Testis (tissue), 3 donors: Measurements from ENCODE around the gene TBX6. TPM values are rescaled to one million over a fixed set of nuclear protein-coding genes. Genes with fewer than 3 reads are reported as not detected.

Experiments used
- DNase-seq: peaks from one replicate; pipeline ENCODE4 v3.0.0-alpha.2; 2019
- H3K27ac ChIP-seq, 2 donors: fragments of 200-600 bp; sonication (generic); one replicate each; pipeline ENCODE4 v1.5.1; 2019
- H3K27me3 ChIP-seq: fragments of 200-600 bp; sonication (generic); one replicate; pipeline ENCODE4 v1.5.1; 2019
- H3K36me3 ChIP-seq: fragments of 200-600 bp; sonication (generic); one replicate; pipeline ENCODE4 v1.5.1; 2017; ENCODE audit warnings: low read depth; ENCODE audit errors: missing control alignments
- H3K4me1 ChIP-seq: fragments of 200-600 bp; sonication (generic); one replicate; pipeline ENCODE4 v1.5.1; 2019
- H3K4me3 ChIP-seq, 2 donors: fragments of 200-600 bp; sonication (generic); one replicate each; pipeline ENCODE4 v1.5.1; 2017 to 2019
- H3K9me3 ChIP-seq: fragments of 200-600 bp; sonication (generic); one replicate; pipeline ENCODE4 v1.5.1; 2017
- CTCF ChIP-seq, 3 experiments: fragments of 450-650 bp in 2 of 3; fragments of 200-600 bp in 1 of 3; sonication (generic) in 1 of 3; IDR thresholded peaks; one replicate each; pipeline ENCODE4 v1.5.1; 2016 to 2019; ENCODE audit warnings: antibody characterized with exemption in 3 of 3, mild to moderate bottlenecking in 2 of 3, moderate library complexity in 1 of 3
- POLR2A ChIP-seq: fragments of 450-650 bp; IDR thresholded peaks from one replicate; pipeline ENCODE4 v1.6.1; 2017; ENCODE audit warnings: antibody characterized with exemption, mild to moderate bottlenecking, moderate library complexity
- WGBS, 2 donors: methylation state at CpG; one replicate each; pipeline ENCODE4 v1.1.5; 2018; 5-methylcytosine and 5-hydroxymethylcytosine counted together
- intact Hi-C: fragments of 100-400 bp; cut with DNase I; formaldehyde crosslinking; loops from one replicate; pipeline ENCODE4 v1.15.1; 2023; ENCODE audit warnings: low total_unique reads
- polyA plus RNA-seq: library from polyadenylated mRNA; stranded (reverse); fragments of 350-450 nt; fragmentation: Illumina TruSeq; extraction: RNeasy Lipid Tissue Mini Kit (QIAGEN cat#74804); gene quantifications from one replicate; pipeline ENCODE4 v1.2.3, GENCODE V29; 2014; ENCODE audit warnings: low read depth, low replicate concordance; ENCODE audit not compliant: insufficient read depth
- total RNA-seq, 2 donors: library from RNA; depleted of rRNA; stranded (reverse); fragments of >200 nt; gene quantifications; one replicate each; pipeline ENCODE4 v1.2.3, GENCODE V29; 2016

TBX6 gene
- total and polyA plus RNA-seq, 3 donors from 2014 or later: 1.3 to 2.9 (median 1.7) TPM

DNA sequence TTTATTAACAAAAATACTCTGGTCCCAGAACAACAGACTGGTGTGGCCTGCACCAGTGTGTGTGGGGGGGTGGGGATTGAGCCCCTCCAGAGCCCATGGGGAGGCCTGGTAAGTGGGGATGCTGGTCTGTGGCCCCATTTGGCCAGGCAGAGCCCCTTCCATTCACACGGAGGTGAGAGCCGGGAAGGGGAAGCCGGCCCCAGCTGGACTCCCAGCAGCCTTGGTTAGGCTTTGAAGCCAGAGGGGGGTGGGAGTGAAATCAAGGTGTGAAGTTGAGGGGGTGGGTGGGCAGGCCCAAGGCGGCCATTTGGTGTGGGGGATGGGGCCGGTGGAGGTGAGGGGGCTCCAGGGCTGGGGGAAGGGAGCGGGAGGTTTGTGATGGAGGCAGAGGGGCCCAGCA is 5.9 kb downstream of the TBX6 start:
- TF ChIP-seq POLR2A: no peak
- no peak for TF ChIP-seq CTCF (IDR thresholded peaks at IDR 0.05)
- Histone ChIP-seq H3K9me3 (no peaks in the 10 kb centered on the region), H3K4me3 (no peak overlapping the region), H3K36me3 (no peaks in the 10 kb centered on the region), H3K27me3 (no peaks in the 10 kb centered on the region), H3K4me1 (peaks cover 8% of the 10 kb centered on the region), H3K27ac (no peak overlapping the region)
- intact Hi-C loops: no loop called here
- DNase-seq: no peak
- 71 to 77% methylated on average over 4 to 6 of the region's 6 CpGs for WGBS, 2 donors

DNA sequence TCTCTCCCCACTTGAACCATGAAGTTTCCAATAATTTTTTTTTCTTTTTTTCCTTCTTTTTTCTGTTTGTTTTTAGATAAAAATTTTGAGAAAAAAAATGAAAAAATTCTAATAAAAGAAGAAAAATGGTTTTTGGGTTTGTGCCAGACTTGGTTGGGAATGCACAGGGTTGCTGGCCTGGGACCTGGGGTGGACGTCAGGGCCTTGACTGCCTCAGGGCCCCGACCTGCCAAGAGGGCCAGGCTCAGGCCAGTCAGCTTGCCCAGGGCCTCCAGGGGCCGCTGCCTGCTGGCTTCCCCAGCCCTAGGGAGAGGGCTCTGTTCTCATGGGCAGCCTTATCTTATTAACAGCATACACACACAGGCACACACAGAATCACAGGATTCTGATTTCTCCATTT is 6.5 kb downstream of the TBX6 start:
- H3K4me1 ChIP-seq: peaks cover 2% of the 10 kb centered on the region
- H3K27me3 ChIP-seq: no peaks in the 10 kb centered on the region
- 51 to 61% methylated on average over 2 to 3 of the region's 3 CpGs for WGBS, 2 donors
- intact Hi-C loops: no loop called here
- no peak for TF ChIP-seq POLR2A
- TF ChIP-seq CTCF (IDR thresholded peaks at IDR 0.05): no peak
- H3K27ac ChIP-seq: no peak overlapping the region
- no peaks in the 10 kb centered on the region for H3K9me3 ChIP-seq
- DNase-seq: no peak
- H3K4me3 ChIP-seq: no peak overlapping the region
- H3K36me3 ChIP-seq: no peaks in the 10 kb centered on the region

DNA sequence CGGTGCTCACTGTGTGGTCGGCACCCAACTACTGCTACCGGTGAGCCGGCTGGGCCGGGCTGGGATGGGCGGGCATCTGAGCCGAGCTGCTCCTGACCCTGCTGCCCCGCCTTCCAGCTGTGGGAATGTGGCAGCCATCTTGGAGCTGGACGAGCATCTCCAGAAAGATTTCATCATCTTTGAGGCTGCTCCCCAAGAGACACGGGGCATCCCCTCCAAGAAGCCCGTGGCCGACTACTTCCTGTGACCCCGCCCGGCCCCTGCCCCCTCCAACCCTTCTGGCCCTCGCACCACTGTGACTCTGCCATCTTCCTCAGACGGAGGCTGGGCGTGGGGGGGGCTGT is 6.9 kb downstream of the TBX6 start:
- 48 to 70% methylated on average over 16 to 17 of the region's 17 CpGs for WGBS, 2 donors
- Histone ChIP-seq H3K4me1 (peaks cover 2% of the 10 kb centered on the region), H3K27ac (no peak overlapping the region), H3K4me3 (no peak overlapping the region), H3K36me3 (no peaks in the 10 kb centered on the region), H3K27me3 (no peaks in the 10 kb centered on the region), H3K9me3 (no peaks in the 10 kb centered on the region)
- intact Hi-C loops: no loop called here
- TF ChIP-seq CTCF (IDR thresholded peaks at IDR 0.05) (no peak), POLR2A (no peak)
- no peak for DNase-seq

- H3K27me3 ChIP-seq: no peaks in the 10 kb centered on the region
- intact Hi-C loops: no loop called here
- WGBS, 2 donors: 85 to 87% methylated on average over 9 to 18 of the region's 18 CpGs
- H3K4me1 ChIP-seq: peaks cover 2% of the 10 kb centered on the region
- no peak for TF ChIP-seq POLR2A
- TF ChIP-seq CTCF (IDR thresholded peaks at IDR 0.05): no peak
- no peak for DNase-seq
- no peak overlapping the region for H3K4me3 ChIP-seq
- no peak overlapping the region for H3K27ac ChIP-seq
- no peaks in the 10 kb centered on the region for H3K36me3 ChIP-seq
- no peaks in the 10 kb centered on the region for H3K9me3 ChIP-seq
Observed at GRCh38 chr16:30084096-30084815, 7.5 kb downstream of the TBX6 start.
